Mammary epithelial cell (primary cell): ENCODE measurements around the gene RBPJ.

ENCODE experiments used
- CTCF ChIP-seq, 2 donors: IDR thresholded peaks in 1 of 2; conservative IDR thresholded peaks in 1 of 2; 2 replicates each; pipeline ENCODE4 v1.5.1; 2011 to 2012; ENCODE audit warnings: inconsistent platforms in 2 of 2, low read length in 2 of 2, mild to moderate bottlenecking in 2 of 2, control low read depth in 1 of 2, low read depth in 1 of 2; ENCODE audit not compliant: insufficient read depth in 1 of 2; ENCODE audit errors: extremely low read depth in 1 of 2
- EZH2 ChIP-seq: IDR thresholded peaks from 2 replicates; pipeline ENCODE4 v1.6.1; 2012; ENCODE audit warnings: low read length, inconsistent platforms, borderline replicate concordance

- TF ChIP-seq CTCF (conservative IDR thresholded peaks at IDR 0.05 in 1 of 2, IDR thresholded peaks at IDR 0.05 in 1 of 2; ENCODE audit: extremely low read depth in 1 of 2, insufficient read depth in 1 of 2, low read depth in 1 of 2, low read length in 2 of 2) (no peak), EZH2 (no peak)
Measured at GRCh38 chr4:26349496-26349895, 28.7 kb downstream of the RBPJ start.
